WERI-Rb-1 (cell line): ENCODE data around the gene PANK4.
A peak's percentile ranks its signal among the peaks of the same experiment; 100 is the strongest.

Experiments used
- DNase-seq: peaks from one replicate; pipeline ENCODE4 v3.0.0-alpha.2; 2020
- H3K27ac ChIP-seq: fragments of 250-450 bp; sonication (Bioruptor Pico); 2 replicates; pipeline ENCODE4 v1.5.1; 2020; ENCODE audit warnings: mild to moderate bottlenecking, moderate library complexity
- H3K27me3 ChIP-seq: fragments of 250-450 bp; sonication (Bioruptor Pico); 2 replicates; pipeline ENCODE4 v1.5.1; 2021; ENCODE audit warnings: mild to moderate bottlenecking, low read depth, moderate library complexity; ENCODE audit not compliant: insufficient read depth, severe bottlenecking
- H3K36me3 ChIP-seq: fragments of 250-450 bp; sonication (Bioruptor Pico); 2 replicates; pipeline ENCODE4 v1.5.1; 2020; ENCODE audit warnings: mild to moderate bottlenecking, moderate library complexity
- H3K4me3 ChIP-seq: 2 replicates; pipeline ENCODE4 v1.5.1; 2011; ENCODE audit warnings: low read depth, mild to moderate bottlenecking, control low read depth, low read length
- H3K9me3 ChIP-seq: fragments of 250-450 bp; sonication (Bioruptor Pico); 2 replicates; pipeline ENCODE4 v1.5.1; 2021; ENCODE audit warnings: mild to moderate bottlenecking, moderate library complexity; ENCODE audit not compliant: severe bottlenecking
- CTCF ChIP-seq: IDR thresholded peaks from 2 replicates; pipeline ENCODE4 v1.5.1; 2011; ENCODE audit warnings: low read depth, mild to moderate bottlenecking, control low read depth, inconsistent platforms, low read length

PANK4 gene

GRCh38 chr1:2559509-2560298 is 33.3 kb upstream of the PANK4 start:
- Histone ChIP-seq H3K27ac (no peak overlapping the region), H3K9me3 (no peaks in the 10 kb centered on the region), H3K36me3 (no peaks in the 10 kb centered on the region), H3K4me3 (no peak overlapping the region), H3K27me3 (no peaks in the 10 kb centered on the region)
- no peak for TF ChIP-seq CTCF
- no peak for DNase-seq

- no peak for DNase-seq
- Histone ChIP-seq H3K27me3 (no peaks in the 10 kb centered on the region), H3K4me3 (no peak overlapping the region)
These were observed 32.5 kb upstream of the PANK4 start for GRCh38 chr1:2558861-2559260.

GRCh38 chr1:2558420-2558819 is 32.0 kb upstream of the PANK4 start:
- H3K9me3 ChIP-seq = no peaks in the 10 kb centered on the region
- DNase-seq = no peak
- H3K4me3 ChIP-seq = no peak overlapping the region
- no peaks in the 10 kb centered on the region for H3K27me3 ChIP-seq
- TF ChIP-seq CTCF = no peak
- no peak overlapping the region for H3K27ac ChIP-seq
- no peaks in the 10 kb centered on the region for H3K36me3 ChIP-seq

More at GRCh38 chr1:2558861-2559260, 32.5 kb upstream of the PANK4 start:
- TF ChIP-seq CTCF = no peak
- H3K36me3 ChIP-seq = no peaks in the 10 kb centered on the region
- no peaks in the 10 kb centered on the region for H3K9me3 ChIP-seq
- H3K27ac ChIP-seq = no peak overlapping the region

GRCh38 chr1:2557482-2558400 is 31.3 kb upstream of the PANK4 start:
- no peak overlapping the region for H3K27ac ChIP-seq
- DNase-seq = no peak
- no peaks in the 10 kb centered on the region for H3K9me3 ChIP-seq
- no peaks in the 10 kb centered on the region for H3K36me3 ChIP-seq
- H3K27me3 ChIP-seq = no peaks in the 10 kb centered on the region
- H3K4me3 ChIP-seq = no peak overlapping the region
- no peak for TF ChIP-seq CTCF

GRCh38 chr1:2556678-2557481 is 30.5 kb upstream of the PANK4 start:
- no peak for DNase-seq
- Histone ChIP-seq H3K9me3 (no peaks in the 10 kb centered on the region), H3K27ac (no peak overlapping the region), H3K36me3 (no peaks in the 10 kb centered on the region), H3K4me3 (no peak overlapping the region), H3K27me3 (no peaks in the 10 kb centered on the region)
- TF ChIP-seq CTCF = 0 out of 2 replicates have a peak, but pooled peaks have one; percentile 11
